ENCODE measurements around the gene CDCP1.

CDCP1 gene

DNA sequence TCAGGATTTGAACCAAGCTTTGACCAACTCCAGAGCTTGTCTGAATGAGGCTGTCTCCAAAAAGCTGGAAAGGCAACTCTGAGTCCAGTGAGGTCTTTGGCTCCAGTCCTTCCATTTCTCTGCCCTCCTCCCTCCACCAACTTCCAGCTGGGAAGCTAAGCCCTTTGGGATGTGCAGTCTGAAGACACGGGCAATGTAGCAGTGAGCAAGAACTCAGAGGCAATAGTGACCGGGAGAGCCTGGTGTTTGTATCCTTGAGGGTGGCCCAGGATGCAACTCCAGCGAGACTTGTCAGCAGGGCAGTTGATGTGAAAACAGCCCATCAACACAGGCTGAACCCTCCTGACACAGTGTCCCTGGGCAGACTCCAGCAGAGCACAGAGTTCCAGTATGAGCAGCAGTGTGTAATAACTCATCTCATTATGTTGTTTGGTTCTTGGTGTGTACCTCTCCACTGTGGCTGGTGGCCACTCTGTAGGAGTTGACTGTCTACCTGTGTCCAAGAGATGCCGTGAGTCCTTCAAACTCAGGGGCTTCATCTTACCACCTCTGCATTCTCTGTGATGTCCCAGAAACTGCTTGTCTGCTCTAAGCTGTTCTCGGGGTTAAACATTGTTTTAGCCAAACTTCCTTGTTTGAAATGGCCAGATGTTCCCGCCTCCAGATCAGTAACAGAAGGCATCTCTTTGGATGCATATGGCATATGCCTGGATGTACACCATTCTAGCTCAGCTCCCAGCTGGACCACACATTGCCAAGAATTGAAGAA is 6.6 kb downstream of the CDCP1 start:
- DNase-seq (ENCODE audit: extremely low read depth in 1 of 2, low read depth in 1 of 2): no peak

DNA sequence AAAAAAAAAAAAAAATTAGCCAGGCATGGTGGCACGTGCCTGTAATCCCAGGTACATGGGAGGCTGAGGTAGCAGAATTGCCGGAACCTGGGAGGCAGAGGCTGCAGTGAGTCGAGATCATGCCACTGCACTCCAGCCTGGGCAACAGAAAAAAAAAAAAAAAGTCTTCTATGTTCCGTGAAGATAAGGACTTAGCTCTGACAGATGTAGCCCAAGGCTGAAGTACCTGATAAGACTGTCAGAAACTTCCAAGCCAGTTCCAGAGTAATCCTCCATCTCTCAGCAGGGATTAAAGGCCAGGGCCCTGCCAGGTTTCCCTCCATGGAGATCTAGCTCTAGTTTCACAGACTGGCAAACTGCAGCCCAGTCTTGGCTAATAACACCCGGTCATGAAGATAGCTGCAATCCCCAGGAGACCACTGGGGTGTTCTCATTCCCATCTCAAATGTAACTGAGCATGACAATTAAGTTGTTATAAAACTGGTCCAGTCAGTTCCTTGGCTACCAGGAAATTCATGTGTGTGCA is 8.5 kb downstream of the CDCP1 start:
- no peak for DNase-seq (ENCODE audit: extremely low read depth in 1 of 2, low read depth in 1 of 2)

DNA sequence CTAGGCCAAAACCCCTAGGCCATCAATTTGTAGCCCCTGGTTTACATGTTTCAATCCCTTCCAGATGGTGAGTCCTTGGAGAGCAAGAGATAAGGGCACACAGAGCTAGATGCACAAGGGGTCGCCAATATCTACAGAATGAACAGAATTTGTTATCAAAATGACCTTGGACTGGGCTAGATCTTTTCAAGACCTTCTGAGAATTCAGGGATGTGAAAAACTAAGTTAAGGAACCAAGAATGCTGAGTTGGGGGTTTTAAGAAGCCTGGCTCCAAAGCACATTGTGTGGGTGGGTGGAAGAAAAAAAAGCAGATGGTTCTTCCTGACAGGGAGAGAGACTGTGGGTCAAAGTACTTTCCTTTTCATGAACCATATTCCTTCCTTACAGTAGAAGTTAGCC is 10.2 kb downstream of the CDCP1 start:
- DNase-seq (ENCODE audit: extremely low read depth in 1 of 2, low read depth in 1 of 2): no peak

DNA sequence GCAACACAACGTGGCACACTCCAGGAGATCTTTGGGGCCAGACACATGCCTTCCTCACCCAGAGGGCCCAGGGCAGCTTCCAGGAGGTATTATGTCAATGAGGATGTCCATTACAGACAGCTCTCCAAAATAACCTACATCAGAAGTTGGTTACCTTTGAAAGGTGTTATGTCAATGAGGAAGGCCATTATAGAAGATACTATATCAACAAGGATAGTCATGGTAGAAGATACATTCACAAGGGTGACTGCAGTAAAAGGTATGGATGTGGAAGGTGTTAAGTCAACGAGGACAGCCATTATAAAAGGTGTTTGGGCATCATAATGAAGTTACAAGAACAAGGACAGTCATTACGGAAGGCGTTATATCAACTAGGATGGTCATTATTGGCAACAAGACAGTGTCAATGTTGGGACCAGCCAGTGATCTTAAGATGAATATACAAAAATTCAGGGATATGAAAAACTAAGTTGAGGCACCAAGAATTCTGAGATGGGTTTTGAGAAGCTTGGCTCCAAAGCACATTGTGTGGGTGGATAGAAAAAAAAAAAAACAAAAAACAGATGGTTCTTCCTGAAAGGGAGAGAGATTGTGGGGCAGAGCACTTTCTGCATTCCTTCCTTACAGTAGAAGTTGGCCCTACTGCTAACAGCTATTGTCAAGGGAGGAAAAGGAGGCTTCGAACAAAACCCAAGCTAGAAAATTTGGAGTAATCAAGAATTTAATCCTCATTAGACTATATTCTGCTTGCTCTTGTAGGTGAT is 11.2 kb downstream of the CDCP1 start:
- no peak for DNase-seq (ENCODE audit: extremely low read depth in 1 of 2, low read depth in 1 of 2)

DNA sequence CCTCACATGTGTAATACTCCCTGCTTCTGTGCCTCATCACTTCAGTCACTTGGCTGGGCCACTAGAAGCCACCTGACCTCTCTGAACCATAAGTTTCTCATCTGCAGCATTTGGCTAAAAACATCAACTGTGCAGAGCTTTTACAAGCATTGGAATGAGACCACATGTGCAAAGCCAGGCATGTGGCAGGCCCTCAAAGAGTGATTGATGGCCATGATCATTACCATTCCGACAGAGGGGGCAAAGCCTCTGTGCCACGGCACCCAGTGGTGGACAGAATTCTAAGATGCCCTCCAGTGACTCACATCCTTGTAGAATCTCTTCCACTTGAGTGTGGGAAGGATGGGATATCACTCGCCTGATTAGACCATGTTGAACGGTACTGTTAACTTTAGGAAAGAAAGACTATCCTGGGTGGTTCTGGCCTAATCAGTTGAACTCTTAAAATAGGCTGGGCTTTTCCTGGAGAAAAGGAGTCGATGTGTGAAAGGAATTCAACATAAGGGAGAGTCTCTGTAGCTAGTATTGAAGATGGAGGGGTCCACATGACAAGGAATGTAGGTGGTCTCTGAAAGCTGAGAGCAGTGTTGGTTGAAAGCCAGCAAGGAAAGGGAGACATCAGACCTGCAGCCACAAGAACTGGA is 13.5 kb downstream of the CDCP1 start:
- DNase-seq (ENCODE audit: extremely low read depth in 1 of 2, low read depth in 1 of 2): no peak

DNA sequence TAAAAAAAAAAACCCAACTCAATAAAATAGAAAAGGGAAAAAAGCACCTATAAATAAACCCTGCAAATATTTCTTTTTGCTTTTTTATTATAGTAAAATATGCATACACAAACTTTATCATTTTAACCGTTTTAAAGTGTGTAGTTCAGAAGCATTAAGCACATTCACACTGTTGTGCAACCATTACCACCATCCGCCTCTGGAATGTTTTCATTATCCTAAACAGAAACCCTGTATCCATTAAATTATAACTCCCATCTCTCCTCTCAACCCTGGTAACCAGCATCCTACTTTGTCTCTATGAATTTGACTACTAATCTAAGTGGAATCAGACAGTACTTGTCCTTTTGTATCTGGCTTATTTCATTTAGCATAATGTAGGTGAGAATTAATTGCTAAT is 15.0 kb downstream of the CDCP1 start:
- no peak for DNase-seq (ENCODE audit: extremely low read depth in 1 of 2, low read depth in 1 of 2)

DNA sequence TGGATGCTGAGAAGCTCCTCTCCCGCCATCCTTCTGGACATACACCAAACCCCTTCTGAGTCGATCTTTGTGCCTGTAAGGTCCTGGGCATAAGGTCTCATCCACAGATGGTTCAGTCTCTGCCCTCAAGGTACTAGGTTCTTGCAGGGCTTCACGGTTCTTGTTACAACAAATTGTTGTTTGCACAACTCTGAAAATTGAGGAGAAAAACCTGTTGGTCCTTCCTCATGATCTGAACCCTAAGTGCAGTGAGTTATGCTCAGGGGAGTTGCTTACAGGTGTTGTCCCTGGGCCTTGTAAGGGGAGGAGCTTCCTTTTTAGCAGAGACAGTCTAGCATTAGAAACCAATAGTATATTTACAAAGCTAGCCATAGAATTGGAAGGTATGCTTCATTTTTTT is 15.7 kb downstream of the CDCP1 start:
- no peak for DNase-seq (ENCODE audit: extremely low read depth in 1 of 2, low read depth in 1 of 2)

DNA sequence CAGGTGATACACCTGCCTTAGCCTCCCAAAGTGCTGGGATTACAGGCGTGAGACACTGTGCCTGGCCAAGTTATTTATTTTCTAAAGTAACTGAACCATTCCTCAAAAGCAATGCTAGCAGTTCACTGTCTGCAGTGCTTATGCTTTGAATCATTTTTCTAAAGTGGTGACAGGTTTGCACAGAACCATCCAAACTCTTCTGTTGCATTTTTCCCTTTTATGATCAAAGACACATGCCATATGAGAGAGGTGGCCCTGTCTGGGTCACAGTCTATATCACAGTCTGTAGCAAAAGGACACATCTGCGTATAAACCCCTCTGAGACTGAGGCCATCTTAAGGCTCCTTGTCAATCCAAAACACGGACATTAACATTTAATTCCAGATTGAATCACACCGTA is 17.2 kb downstream of the CDCP1 start:
- no peak for DNase-seq (ENCODE audit: extremely low read depth in 1 of 2, low read depth in 1 of 2)

DNA sequence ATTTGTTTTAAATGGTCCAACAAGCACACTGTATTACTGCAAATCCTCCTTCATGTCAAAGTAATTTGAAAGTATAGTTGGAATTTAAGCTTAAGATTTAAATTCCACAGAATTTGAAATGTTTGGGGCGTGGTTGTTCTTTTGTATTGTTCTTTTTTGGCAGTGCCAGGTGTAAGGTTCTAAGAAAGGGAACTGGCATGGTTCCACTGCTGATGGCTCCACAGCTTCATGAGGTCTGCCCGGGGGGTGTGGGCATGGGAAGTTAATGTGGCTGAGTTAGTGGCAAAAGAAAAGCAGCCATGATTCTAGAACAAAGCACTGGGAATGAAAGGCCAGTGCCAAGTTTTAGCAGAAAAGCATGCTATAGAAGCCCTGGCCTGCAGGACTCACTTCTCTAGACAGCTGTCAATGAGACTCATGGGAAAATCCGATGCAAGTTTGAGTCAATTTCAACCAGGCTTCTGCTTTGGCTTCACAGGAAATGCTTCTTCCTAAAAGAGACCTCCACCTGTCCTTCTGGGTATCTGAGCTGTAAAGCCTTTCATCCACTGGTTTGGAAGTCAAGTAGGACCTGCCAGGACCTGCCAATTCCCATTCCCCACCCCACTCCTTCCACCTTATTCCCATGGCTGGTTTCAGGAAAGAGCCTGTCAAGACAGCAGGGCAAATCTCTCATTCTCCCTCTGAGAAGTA is 18.9 kb downstream of the CDCP1 start:
- DNase-seq (ENCODE audit: extremely low read depth in 1 of 2, low read depth in 1 of 2): no peak

DNA sequence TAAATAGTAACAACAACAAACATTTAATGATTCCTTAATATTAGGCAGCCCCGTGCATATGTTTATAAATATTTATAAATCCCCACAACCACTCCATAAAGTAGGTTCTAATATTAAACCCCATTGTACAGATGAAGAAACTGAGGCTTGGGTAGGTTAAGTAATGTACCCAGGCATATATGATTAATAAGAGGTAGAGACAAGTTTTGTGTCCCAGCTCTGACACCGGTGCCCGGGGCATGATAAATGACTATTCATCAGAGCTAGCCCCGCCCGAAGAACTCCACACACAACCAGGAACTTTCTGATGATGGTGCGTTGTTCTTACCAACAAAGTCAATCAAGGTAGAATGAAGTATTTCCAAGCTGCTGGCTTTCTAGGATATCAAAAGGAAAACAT is 19.4 kb downstream of the CDCP1 start:
- DNase-seq (ENCODE audit: extremely low read depth in 1 of 2, low read depth in 1 of 2): no peak

DNA sequence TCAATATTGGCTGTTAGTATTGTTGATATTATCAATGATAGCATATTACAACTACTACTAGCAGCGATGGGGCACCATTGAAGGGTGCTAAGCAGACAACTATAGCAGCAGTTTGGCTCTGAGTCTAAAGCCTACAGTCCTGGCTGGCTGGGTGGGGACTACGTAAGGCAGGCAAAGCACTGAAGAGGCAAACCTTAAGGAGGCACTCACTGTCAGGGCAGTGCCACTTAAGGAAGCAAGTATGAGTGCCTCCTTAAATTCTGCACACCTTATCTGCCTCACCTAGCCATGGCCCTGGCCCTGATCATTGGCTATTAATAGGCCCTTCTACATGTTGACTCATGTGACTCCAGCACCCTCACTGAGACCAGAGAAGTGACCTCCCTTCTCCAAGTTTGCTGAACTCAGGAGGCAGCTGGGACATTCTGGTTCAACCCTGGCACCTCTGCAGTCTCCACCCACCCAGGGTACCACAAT is 20.6 kb downstream of the CDCP1 start:
- DNase-seq (ENCODE audit: extremely low read depth in 1 of 2, low read depth in 1 of 2): no peak

DNA sequence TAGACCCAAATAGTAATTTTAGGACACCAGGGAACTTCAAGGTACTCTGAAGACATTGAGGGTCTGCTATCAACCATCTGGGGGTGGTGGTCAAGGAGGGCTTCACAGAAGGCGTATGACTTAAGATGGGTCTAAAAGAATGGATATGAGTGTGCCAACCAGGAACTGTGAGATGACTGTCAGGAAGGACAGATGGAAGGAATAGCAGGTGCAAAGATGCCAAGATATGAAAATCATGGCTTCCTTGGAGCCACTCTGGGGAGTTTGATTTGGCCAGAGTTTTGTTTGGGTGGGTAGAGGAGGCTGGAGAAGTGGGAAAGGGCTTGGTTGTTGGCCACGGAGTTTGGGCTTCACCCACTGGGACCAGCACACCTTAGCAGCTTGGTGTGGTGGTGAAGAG is 21.2 kb downstream of the CDCP1 start:
- DNase-seq (ENCODE audit: extremely low read depth in 1 of 2, low read depth in 1 of 2): no peak

DNA sequence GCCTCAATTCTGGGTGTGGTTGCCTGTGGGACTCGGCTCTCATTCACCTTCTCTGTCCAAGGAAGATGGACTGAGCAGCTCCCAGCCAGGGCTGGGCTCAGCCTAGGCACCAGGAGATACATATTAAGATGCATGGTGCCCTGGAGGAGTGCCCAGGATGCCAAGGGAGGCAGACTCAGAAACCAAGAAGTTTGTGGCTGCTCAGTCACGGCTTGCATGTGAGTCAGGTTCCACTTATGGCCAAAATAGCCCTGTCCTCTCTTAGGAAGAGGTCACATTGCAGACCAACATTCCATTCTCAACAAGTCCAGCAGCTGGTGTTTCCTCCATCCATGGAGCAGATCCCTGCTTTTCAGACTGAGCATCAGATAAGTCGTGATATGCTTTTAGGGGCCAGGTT is 21.8 kb downstream of the CDCP1 start:
- no peak for DNase-seq (ENCODE audit: extremely low read depth in 1 of 2, low read depth in 1 of 2)

DNA sequence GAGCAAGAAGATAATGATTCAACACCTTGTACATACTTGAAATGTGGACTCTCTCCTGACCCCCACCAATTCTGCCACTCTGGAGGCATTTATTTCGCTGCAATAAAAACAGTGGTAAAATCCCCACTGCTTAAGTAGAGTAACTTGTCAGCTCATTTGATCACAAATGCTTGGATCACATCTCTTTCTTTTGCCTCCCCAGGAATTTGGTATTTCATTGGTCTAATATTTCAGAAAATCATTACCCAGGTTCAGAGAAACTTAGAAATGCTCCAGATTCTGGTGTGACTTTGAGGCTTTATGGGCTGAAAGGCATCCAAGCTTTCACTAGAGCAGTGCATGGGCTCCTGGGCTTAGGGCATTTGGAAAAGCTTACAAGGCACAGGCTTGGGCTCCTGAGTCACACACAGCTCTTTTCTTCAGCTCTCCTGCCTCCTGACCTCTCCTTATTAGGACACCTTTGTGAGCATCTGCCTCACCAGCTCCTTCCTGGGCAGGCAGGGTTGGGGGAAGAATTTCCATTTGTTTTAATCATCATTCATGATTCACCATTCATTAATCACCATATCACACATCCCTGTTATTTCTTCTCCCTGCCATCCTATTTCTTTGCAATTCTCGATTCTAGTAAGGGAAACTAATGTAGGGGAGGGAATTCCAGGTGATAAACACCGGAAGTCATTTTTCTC is 22.5 kb downstream of the CDCP1 start:
- no peak for DNase-seq (ENCODE audit: extremely low read depth in 1 of 2, low read depth in 1 of 2)

DNA sequence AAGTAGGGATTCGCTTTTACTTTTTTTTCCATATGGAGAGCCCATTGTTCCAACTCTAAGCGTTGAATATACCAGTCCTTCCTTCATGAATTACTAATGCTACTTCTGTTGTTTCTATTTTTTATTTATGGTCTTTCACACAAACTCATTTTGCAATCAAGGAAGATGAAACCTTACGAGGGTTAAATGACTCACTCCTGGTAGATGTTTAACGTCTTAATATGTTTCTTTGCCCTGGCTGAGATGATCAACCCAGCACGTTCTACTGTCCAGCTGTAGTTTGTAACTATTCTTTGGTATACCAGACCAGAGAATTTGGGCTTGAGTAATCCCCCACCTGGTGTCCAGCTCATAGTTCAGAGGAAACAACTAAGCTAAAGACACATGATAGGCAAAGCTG is 23.1 kb downstream of the CDCP1 start:
- DNase-seq (ENCODE audit: extremely low read depth in 1 of 2, low read depth in 1 of 2): no peak

DNA sequence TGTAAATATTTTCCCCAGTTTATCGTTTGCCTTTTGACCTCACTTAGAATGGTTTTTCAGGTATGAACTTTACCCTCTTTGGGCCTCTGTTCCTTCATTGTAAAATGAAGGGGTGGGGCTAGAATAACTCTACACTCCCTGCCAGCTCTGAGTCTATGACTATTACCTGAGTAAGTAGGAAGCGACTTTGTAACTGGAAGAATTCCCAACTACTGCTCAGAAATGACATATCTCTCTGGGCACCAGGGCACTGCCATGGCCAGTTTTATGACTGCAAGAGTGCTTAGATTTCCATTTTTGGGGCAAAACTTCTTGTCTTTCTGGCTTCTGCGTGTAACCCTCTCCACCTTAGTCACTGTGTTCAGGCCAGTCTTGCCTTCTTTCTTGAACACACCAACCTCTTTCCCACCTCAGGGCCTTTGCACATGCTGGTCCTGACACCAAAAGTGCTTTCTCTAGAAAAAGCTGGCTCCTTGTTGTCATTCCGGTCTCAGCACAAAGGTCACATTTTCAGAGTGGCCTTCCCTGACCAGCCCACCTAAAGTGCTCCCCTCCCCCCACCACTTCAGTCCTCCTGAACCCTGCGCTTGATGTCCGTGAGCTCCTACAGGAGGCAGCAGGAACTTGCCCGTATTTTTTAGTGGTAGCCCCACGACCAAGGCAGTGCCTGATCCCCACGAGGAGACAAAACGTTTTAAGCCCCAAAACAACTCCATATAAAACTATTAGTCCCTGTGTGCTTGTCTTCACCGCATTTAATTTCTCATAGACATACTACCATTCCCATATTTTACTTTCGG is 25.6 kb downstream of the CDCP1 start:
- DNase-seq (ENCODE audit: extremely low read depth in 1 of 2, low read depth in 1 of 2): no peak

DNA sequence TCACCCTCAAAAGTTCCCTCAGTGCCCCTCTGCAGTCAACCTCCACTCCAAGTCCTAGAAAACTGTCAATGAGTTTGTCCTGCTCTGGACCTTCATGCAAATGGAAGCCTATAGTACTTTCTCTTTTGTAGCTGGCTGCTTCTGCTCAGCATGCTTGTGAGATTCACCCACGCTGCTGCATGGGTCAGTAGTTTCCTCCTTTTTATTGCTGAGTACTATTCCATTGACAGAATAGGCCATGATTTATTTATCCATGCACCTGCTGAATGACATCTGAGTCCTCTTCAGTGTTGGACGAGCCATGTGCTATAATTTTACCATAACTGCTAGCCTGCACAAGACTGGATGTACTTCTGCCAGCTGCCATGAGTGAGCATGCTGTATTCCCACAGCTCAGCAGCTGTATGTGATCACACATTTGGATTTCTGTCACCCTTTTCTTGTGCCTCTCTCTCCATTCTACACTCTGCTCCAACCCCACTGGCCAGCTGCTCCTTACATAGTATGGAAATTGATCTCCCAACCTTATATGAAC is 26.3 kb downstream of the CDCP1 start:
- no peak for DNase-seq (ENCODE audit: extremely low read depth in 1 of 2, low read depth in 1 of 2)

DNA sequence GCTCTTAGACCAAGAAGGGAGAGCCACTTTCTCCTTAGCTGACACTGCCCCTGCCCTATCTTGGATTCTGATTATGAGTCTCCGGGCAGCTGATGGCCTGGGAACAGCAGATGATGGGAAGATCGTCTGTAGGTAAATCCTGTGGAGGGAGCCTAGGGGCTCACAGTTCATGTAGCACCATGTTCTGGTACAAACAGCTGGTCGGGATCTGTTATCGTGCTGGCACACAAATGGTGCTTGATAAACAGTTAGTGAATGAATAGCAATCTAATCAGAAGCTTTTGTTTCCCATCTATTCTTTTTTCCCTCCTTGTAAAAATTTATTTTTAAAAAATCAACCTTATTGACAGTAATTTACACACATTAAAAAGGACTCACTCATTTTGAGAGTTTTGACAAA is 26.8 kb downstream of the CDCP1 start:
- no peak for DNase-seq (ENCODE audit: extremely low read depth in 1 of 2, low read depth in 1 of 2)

DNA sequence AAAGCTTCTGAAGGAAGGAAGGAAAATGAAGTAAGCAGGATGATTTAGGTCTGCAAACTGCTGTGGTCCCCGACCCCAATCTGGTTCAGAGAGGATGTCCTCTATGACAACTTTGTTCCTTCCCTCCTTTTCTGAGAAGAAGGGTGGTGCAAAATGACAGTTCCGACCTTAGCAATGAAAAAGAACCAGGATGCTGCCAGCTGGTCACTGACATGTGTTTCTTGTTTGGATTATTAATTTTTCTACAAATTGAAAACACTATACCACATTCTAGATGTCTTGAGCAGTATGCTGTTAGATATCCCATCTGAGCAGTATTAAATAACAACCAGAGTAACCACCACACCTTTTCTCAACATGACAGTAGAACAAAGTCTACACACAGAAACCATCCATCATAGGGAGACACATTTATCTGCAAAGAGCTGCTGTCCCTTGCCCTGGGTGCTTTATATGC is 27.5 kb downstream of the CDCP1 start:
- no peak for DNase-seq (ENCODE audit: extremely low read depth in 1 of 2, low read depth in 1 of 2)

Data from stimulated activated CD8-positive, alpha-beta memory T cell treated with anti-CD3 and anti-CD28 coated beads, Interleukin-7, amount 100 ng/mL, for 48 hours (primary cell).